ENCODE results near the gene VMO1. TPM values are rescaled to one million over a fixed set of nuclear protein-coding genes. Genes with fewer than 3 reads are reported as not detected.
A peak's percentile ranks its signal among the peaks of the same experiment; 100 is the strongest.

VMO1 gene
- total RNA-seq, 1 experiment from 2014 or later = 1.2 TPM

DNA sequence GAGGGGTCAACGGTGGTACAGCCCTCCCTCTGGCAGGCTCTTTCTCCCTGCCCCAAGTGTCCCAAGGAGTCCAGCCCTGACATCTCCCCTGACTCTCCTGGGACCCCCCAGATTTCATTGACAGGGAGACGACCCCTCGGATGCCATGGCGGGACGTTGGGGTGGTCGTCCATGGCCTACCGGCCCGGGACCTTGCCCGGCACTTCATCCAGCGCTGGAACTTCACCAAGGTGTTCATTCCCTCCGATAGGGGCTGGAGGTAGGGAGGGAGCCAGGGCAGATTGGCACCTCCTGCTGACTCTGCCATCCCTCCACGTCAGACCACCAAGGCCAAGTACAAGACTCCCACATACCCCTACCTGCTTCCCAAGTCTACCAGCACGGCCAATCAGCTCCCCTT lies 30.7 kb upstream of the VMO1 start (continued):
- TF ChIP-seq, protein P1, sequence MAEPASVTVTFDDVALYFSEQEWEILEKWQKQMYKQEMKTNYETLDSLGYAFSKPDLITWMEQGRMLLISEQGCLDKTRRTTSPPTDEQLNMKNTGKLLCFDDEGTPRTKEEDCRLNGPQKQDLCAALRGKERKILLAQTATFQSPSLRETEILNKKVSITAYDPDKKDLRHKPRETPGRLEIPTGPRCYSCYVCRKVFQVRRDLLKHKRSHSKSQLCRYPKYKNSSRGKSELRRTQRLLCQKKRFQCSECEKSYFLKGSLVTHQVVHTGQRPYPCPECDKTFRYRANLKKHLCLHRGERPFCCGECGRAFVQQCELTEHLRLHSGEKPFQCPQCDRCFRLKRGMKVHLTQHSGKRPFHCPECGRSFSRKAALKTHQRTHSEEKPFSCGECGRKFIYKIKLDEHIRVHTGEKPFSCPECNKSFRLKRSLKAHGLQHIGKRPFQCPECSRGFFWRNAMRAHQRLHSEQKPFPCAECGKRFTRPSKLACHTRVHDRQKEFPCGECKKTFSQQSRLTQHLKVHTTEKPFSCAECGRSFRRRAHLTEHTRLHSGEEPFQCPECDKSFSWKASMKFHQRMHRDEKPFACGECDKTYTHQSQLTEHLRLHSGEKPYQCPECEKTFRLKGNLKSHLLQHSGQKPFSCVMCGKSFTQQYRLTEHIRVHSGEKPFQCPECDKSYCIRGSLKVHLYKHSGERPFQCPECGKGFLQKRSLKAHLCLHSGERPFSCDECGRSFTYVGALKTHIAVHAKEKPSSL (CRISPR knock-in tag; conservative IDR thresholded peaks at IDR 0.05) = no peak
- TF ChIP-seq, protein P2, sequence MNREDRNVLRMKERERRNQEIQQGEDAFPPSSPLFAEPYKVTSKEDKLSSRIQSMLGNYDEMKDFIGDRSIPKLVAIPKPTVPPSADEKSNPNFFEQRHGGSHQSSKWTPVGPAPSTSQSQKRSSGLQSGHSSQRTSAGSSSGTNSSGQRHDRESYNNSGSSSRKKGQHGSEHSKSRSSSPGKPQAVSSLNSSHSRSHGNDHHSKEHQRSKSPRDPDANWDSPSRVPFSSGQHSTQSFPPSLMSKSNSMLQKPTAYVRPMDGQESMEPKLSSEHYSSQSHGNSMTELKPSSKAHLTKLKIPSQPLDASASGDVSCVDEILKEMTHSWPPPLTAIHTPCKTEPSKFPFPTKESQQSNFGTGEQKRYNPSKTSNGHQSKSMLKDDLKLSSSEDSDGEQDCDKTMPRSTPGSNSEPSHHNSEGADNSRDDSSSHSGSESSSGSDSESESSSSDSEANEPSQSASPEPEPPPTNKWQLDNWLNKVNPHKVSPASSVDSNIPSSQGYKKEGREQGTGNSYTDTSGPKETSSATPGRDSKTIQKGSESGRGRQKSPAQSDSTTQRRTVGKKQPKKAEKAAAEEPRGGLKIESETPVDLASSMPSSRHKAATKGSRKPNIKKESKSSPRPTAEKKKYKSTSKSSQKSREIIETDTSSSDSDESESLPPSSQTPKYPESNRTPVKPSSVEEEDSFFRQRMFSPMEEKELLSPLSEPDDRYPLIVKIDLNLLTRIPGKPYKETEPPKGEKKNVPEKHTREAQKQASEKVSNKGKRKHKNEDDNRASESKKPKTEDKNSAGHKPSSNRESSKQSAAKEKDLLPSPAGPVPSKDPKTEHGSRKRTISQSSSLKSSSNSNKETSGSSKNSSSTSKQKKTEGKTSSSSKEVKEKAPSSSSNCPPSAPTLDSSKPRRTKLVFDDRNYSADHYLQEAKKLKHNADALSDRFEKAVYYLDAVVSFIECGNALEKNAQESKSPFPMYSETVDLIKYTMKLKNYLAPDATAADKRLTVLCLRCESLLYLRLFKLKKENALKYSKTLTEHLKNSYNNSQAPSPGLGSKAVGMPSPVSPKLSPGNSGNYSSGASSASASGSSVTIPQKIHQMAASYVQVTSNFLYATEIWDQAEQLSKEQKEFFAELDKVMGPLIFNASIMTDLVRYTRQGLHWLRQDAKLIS (CRISPR knock-in tag; IDR thresholded peaks at IDR 0.05; ENCODE audit: borderline replicate concordance) = no peak
- TF ChIP-seq, protein P3, sequence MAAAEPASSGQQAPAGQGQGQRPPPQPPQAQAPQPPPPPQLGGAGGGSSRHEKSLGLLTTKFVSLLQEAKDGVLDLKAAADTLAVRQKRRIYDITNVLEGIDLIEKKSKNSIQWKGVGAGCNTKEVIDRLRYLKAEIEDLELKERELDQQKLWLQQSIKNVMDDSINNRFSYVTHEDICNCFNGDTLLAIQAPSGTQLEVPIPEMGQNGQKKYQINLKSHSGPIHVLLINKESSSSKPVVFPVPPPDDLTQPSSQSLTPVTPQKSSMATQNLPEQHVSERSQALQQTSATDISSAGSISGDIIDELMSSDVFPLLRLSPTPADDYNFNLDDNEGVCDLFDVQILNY (CRISPR knock-in tag; IDR thresholded peaks at IDR 0.05) = no peak
- TF ChIP-seq, protein P4, sequence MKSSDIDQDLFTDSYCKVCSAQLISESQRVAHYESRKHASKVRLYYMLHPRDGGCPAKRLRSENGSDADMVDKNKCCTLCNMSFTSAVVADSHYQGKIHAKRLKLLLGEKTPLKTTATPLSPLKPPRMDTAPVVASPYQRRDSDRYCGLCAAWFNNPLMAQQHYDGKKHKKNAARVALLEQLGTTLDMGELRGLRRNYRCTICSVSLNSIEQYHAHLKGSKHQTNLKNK (CRISPR knock-in tag; IDR thresholded peaks at IDR 0.05) = no peak
- no peak for TF ChIP-seq JUN (CRISPR knock-in tag; IDR thresholded peaks at IDR 0.05)

DNA sequence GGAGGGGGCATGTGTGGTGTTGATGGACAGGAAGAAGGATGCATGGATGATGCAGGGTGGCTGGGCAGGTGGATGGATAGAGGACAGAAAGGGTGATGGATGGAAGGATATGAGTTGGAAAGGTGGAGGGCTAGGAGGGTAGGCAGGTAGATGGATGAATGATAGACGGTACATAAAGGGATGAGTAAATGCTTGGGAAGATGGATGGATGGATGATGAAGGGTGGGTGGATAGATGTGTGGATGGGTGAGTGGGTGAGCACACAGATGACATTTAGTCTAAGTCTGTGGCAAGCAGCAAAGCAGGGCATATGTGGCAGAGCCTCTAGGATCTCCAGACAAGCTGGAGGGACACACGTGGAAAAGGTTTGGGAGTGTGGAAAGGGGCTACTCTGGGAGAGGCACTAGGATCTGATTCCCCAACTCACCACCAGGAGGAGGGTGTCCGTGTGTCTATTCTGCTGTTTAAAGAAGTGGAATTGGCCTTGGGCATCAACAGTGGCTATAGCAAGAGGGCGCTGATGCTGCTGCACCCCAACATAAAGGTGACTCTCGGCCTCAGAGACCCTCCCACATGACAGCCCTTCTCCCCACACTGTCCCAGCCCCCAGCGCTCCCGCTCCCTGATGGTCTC lies 29.0 kb upstream of the VMO1 start:
- Mint-ChIP-seq H3K4me1 (no peaks in the 10 kb centered on the region), H3K27ac (no peak overlapping the region), H3K27me3 (ENCODE audit: low read depth) (no peaks in the 10 kb centered on the region), H3K36me3 (peaks cover 31% of the 10 kb centered on the region), H3K4me3 (no peak overlapping the region), H3K9me3 (no peaks in the 10 kb centered on the region)
- TF ChIP-seq, protein P5, sequence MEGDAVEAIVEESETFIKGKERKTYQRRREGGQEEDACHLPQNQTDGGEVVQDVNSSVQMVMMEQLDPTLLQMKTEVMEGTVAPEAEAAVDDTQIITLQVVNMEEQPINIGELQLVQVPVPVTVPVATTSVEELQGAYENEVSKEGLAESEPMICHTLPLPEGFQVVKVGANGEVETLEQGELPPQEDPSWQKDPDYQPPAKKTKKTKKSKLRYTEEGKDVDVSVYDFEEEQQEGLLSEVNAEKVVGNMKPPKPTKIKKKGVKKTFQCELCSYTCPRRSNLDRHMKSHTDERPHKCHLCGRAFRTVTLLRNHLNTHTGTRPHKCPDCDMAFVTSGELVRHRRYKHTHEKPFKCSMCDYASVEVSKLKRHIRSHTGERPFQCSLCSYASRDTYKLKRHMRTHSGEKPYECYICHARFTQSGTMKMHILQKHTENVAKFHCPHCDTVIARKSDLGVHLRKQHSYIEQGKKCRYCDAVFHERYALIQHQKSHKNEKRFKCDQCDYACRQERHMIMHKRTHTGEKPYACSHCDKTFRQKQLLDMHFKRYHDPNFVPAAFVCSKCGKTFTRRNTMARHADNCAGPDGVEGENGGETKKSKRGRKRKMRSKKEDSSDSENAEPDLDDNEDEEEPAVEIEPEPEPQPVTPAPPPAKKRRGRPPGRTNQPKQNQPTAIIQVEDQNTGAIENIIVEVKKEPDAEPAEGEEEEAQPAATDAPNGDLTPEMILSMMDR (IDR thresholded peaks at IDR 0.05) = peak; percentile 23; the same call in 1 of the 2 replicates
- TF ChIP-seq, protein P6, sequence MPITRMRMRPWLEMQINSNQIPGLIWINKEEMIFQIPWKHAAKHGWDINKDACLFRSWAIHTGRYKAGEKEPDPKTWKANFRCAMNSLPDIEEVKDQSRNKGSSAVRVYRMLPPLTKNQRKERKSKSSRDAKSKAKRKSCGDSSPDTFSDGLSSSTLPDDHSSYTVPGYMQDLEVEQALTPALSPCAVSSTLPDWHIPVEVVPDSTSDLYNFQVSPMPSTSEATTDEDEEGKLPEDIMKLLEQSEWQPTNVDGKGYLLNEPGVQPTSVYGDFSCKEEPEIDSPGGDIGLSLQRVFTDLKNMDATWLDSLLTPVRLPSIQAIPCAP (CRISPR knock-in tag; IDR thresholded peaks at IDR 0.05) = no peak
- no peak for TF ChIP-seq PRRX2 (CRISPR knock-in tag; IDR thresholded peaks at IDR 0.05)
- TF ChIP-seq ESRRA (CRISPR knock-in tag; IDR thresholded peaks at IDR 0.05; ENCODE audit: borderline replicate concordance) = no peak
- CTCF ChIA-PET = no interaction called here
- ATAC-seq = peak; percentile 75
- POLR2A ChIA-PET = no interaction called here
- DNase-seq (ENCODE audit: low spot score) = no peak

DNA sequence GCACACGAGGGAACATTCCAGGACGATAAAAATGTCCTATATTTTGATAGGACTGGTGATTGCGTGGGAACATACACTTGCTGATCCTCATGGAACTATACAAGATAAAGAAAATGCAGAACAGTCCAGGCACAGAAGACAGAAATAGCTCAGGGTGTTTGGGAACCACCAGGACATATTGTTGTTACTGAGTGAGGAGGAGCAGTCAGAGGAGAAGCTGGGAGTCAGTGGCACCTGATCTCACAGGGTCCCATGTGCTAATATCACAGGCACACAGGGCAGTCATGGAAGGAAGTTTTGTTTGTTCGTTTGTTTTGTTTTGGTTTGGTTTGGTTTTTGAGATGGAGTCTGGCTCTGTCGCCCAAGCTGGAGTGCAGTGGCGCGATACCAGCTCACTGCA lies 26.5 kb upstream of the VMO1 start:
- no peaks in the 10 kb centered on the region for H3K9me3 Mint-ChIP-seq
- ChIA-PET POLR2A (no interaction called here), CTCF (interaction anchor here (0.6 to 1.5 kb wide), 2 partner anchors 23 to 31 kb away, joined by 4 to 5 read pairs; no protein-coding TSS in a partner anchor)
- H3K27me3 Mint-ChIP-seq (ENCODE audit: low read depth) = no peaks in the 10 kb centered on the region
- ATAC-seq (no peak), DNase-seq (ENCODE audit: low spot score) (no peak)
- peaks cover 3% of the 10 kb centered on the region for H3K4me1 Mint-ChIP-seq
- H3K27ac Mint-ChIP-seq = no peak overlapping the region
- H3K36me3 Mint-ChIP-seq = peaks cover 32% of the 10 kb centered on the region
- no peak overlapping the region for H3K4me3 Mint-ChIP-seq
- TF ChIP-seq IRF2 (CRISPR knock-in tag; IDR thresholded peaks at IDR 0.05; ENCODE audit: borderline replicate concordance, low read depth) (no peak), ATF1 (CRISPR knock-in tag; IDR thresholded peaks at IDR 0.05) (no peak), CBFB (CRISPR knock-in tag; IDR thresholded peaks at IDR 0.05; ENCODE audit: low read depth) (no peak), NR3C1 (CRISPR knock-in tag; conservative IDR thresholded peaks at IDR 0.05; ENCODE audit: low read depth) (no peak), ZNF416 (CRISPR knock-in tag; IDR thresholded peaks at IDR 0.05) (no peak), ZNF317 (CRISPR knock-in tag; IDR thresholded peaks at IDR 0.05; ENCODE audit: borderline replicate concordance, low read depth) (no peak), ZNF671 (CRISPR knock-in tag; IDR thresholded peaks at IDR 0.05) (no peak)
- TF ChIP-seq, protein P7, sequence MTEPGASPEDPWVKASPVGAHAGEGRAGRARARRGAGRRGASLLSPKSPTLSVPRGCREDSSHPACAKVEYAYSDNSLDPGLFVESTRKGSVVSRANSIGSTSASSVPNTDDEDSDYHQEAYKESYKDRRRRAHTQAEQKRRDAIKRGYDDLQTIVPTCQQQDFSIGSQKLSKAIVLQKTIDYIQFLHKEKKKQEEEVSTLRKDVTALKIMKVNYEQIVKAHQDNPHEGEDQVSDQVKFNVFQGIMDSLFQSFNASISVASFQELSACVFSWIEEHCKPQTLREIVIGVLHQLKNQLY (CRISPR knock-in tag; IDR thresholded peaks at IDR 0.05) = no peak
- TF ChIP-seq, protein P2 (CRISPR knock-in tag; IDR thresholded peaks at IDR 0.05; ENCODE audit: borderline replicate concordance) = no peak
